GM20000 (cell line): Measurements from ENCODE around the gene CHRNB2.
A peak's percentile ranks its signal among the peaks of the same experiment; 100 is the strongest.
"Not testable (repeated sequence)": the region's sequence is repeated elsewhere in the genome, so short reads cannot be mapped to it uniquely, and the experiment has no call there.

ENCODE experiments used
- DNase-seq: peaks from one replicate; pipeline ENCODE4 v3.0.0; 2012; ENCODE audit warnings: low spot score
- TF ChIP-seq, protein P1 (sequence below): IDR thresholded peaks from 2 replicates; pipeline ENCODE4 v1.5.1; 2012; ENCODE audit warnings: mild to moderate bottlenecking, control low read depth; ENCODE audit errors: extremely low read depth, missing control alignments

Gene CHRNB2, protein sequence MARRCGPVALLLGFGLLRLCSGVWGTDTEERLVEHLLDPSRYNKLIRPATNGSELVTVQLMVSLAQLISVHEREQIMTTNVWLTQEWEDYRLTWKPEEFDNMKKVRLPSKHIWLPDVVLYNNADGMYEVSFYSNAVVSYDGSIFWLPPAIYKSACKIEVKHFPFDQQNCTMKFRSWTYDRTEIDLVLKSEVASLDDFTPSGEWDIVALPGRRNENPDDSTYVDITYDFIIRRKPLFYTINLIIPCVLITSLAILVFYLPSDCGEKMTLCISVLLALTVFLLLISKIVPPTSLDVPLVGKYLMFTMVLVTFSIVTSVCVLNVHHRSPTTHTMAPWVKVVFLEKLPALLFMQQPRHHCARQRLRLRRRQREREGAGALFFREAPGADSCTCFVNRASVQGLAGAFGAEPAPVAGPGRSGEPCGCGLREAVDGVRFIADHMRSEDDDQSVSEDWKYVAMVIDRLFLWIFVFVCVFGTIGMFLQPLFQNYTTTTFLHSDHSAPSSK

DNA sequence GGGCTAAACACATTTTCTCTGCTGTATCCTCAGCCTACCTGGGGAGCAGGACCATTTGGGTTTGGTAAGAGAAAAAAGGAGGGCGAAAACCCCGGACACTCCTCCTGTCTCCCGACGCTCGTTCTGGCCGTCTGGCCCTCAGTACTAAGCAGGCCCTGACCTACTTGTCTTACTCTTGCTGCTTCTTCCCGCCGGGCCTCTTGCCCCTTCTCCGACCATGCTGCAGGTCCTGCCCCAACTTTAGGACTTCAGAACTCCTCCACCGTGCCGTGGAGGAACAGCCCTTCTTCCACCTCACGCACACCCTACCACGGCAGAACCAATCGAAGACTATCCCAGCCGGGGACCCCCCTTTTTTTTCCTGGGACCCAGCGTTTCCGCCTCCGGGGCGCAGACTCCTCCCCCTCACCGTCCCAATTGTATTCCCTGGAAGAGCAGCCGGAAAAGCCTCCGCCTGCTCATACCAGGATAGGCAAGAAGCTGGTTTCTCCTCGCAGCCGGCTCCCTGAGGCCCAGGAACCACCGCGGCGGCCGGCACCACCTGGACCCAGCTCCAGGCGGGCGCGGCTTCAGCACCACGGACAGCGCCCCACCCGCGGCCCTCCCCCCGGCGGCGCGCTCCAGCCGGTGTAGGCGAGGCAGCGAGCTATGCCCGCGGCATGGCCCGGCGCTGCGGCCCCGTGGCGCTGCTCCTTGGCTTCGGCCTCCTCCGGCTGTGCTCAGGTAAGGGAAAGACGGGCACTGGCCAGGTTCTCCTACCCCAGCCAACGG, at the start of gene CHRNB2:
Gene CHRNB2, plus strand, starts transcription at position 393 of the 771 bp plus-strand sequence. Its CDS starts 267 bp downstream, at position 660.
- TF ChIP-seq, protein P1, sequence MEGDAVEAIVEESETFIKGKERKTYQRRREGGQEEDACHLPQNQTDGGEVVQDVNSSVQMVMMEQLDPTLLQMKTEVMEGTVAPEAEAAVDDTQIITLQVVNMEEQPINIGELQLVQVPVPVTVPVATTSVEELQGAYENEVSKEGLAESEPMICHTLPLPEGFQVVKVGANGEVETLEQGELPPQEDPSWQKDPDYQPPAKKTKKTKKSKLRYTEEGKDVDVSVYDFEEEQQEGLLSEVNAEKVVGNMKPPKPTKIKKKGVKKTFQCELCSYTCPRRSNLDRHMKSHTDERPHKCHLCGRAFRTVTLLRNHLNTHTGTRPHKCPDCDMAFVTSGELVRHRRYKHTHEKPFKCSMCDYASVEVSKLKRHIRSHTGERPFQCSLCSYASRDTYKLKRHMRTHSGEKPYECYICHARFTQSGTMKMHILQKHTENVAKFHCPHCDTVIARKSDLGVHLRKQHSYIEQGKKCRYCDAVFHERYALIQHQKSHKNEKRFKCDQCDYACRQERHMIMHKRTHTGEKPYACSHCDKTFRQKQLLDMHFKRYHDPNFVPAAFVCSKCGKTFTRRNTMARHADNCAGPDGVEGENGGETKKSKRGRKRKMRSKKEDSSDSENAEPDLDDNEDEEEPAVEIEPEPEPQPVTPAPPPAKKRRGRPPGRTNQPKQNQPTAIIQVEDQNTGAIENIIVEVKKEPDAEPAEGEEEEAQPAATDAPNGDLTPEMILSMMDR: no peak

DNA sequence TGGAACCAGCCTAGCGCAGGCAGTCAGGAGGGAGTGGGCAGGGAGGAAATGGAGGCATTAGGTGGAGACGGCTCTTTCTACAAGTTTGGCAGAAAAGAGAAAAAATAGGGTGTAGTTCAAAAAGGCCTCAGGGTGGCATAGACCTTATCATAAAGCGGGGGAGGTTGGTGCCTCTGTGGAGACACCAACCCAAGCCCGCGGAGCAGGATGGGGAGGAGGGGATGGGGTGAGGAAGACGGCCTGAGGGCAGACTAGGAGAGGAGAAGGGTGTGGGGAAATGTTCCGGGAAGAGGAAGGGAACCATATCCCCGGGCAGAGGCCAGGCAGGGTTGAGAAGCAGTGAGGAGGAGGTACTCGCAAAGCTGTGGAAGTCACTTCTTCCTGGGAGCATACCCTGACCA, 48.0 kb upstream of the CHRNB2 start:
- no peak for DNase-seq
- TF ChIP-seq, protein P1: no peak

More for the DNA sequence above, at the start of gene CHRNB2:
- DNase-seq: peak; percentile 92

DNA sequence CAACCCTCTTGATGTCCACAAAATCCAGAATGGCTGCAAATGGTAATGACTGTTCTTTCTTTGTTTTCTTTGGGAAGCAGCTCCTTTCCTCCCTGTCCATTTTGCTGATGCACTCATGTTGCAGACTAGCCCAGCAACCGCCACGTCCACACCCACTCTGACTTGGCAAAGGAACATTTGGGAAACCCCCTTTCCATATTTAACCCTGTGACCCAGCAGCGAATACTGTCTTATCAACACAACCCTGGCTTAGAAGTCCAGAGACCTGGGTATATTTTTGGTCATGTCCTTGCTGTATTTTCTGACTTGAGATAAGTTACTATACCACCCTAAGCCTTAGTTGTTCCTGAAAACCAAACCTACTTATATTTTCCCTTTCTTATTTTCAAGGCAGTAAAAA, 47.2 kb upstream of the CHRNB2 start:
- DNase-seq: no peak
- TF ChIP-seq, protein P1: no peak

DNA sequence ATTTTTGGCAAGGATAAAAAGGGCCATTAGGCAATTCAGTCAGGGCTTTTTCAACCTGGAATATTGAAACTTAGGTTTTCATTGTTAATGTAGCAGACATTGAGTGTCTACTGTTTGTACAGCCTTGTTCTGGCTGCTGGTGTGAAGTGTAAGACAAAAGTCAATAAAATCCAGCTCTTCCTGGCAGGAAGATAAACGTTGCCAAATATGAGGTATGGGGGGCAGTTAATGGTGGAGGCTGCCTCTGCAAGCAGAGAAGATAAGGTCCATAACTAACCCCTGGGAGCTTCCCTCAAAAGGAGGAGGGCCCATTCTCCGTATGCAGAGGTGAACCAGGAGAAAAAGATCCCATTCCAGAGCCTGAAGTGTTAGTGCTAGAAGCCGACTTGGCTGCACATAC, 45.9 kb upstream of the CHRNB2 start:
- TF ChIP-seq, protein P1: no peak
- no peak for DNase-seq

DNA sequence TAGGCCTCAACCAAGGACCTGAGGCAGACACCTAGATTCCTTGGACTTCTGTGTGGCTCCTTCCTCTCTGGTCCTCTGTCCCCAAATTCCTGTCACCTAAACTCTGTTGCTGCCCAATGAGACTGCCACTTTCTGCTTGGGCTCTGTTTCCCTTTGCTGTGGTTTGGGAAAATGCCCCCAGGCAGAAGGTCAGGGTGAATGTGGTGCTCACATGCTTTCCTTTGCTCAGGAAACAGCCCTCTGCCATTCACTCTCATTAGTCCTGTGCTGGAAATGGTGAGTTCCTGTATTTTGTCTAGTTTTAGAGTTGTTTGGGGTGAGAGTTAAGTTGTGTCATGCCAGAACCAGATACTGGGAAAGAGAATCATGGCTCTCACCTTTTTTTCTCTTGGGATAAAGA, 42.7 kb upstream of the CHRNB2 start:
- TF ChIP-seq, protein P1: no peak
- no peak for DNase-seq

DNA sequence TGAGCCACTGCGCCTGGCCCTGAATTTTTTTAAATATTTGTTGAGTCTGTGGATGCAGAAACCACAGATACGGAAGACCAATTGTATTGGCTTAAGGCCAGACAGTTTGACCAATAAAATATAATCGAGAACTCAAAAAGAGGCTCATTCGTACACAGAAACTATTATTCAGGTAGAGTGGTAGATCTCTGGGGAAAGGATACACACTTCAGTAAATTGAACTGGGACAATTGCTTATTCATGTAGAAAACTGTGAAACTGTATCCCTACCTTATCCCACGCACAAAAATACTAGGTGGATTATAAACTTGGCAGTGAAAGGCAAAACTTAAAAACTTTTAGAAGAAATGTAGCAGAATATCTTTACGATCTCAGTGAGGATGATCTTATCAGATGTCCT, 40.4 kb upstream of the CHRNB2 start:
- DNase-seq: no peak
- TF ChIP-seq, protein P1: no peak

DNA sequence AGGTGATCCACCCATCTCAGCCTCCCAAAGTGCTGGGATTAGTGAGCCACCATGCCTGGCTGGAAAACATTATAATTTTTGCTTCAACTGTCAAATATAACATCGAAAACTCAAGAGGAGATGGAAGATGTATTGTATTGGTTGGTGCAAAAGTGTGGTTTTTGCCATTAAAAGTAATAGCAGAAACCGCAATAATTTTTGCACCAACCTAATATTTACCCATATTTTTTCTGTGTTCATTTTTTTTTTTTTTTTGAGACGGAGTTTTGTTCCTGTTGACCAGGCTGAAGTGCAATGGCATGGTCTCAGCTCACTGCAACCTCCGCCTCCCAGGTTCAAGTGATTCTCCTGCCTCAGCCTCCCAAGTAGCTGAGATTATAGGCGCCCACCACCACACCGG, 38.3 kb upstream of the CHRNB2 start:
- DNase-seq: no peak
- TF ChIP-seq, protein P1: no peak

DNA sequence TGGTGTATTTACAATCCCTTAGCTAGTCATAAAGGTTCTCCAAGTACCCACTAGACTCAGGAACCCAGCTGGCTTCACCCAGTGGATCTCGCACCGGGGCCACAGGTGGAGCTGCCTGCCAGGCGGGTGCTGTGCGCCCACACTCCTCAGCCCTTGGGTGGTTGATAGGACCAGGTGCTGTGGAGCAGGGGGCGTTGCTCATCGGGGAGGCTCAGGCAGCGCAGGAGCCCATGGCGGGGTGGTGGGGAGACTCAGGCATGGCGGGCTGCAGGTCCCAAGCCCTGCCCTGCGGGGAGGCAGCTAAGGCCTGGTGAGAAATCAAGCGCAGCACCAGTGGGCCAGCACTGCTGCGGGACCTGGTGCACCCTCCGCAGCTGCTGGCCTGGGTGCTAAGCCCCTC, 35.6 kb upstream of the CHRNB2 start:
- not testable (repeated sequence) for DNase-seq
